Activated CD8-positive, alpha-beta T cell treated with anti-CD3 and anti-CD28 coated beads for 36 hours (primary cell): ENCODE measurements around the gene KMT2B. TPM values are rescaled to one million over a fixed set of nuclear protein-coding genes. Genes with fewer than 3 reads are reported as not detected.

Experiments used
- ATAC-seq: fragments of 200-7000 bp; cut with Tn5 transposase; one replicate; pipeline ENCODE4 v1.10.0; 2021; ENCODE audit warnings: mild to moderate bottlenecking, moderate library complexity
- CTCF ChIA-PET: fragments of 350-600 bp; sonication (Branson Sonifier 250); formaldehyde crosslinking; loops from one replicate; lab custom pipeline; 2021; ENCODE audit warnings: antibody characterized with exemption; lab: Charles Lee
- POLR2A ChIA-PET: fragments of 350-600 bp; sonication (Branson Sonifier 250); formaldehyde crosslinking; loops from one replicate; lab custom pipeline; 2021; ENCODE audit warnings: antibody characterized with exemption; lab: Charles Lee
- DNase-seq: peaks from one replicate; pipeline ENCODE4 v3.0.0-alpha.2; 2020
- H3K27ac Mint-ChIP-seq: one replicate; pipeline ENCODE4 v1.8.0; 2021; ENCODE audit warnings: mild to moderate bottlenecking, mixed read lengths
- H3K27me3 Mint-ChIP-seq: one replicate; pipeline ENCODE4 v1.8.0; 2021; ENCODE audit warnings: mixed read lengths
- H3K36me3 Mint-ChIP-seq: one replicate; pipeline ENCODE4 v1.8.0; 2021; ENCODE audit warnings: low read depth, mixed read lengths
- H3K4me1 Mint-ChIP-seq: one replicate; pipeline ENCODE4 v1.8.0; 2021; ENCODE audit warnings: low read depth, mixed read lengths
- H3K4me3 Mint-ChIP-seq: one replicate; pipeline ENCODE4 v1.8.0; 2021; ENCODE audit warnings: mild to moderate bottlenecking, moderate library complexity, mixed read lengths
- H3K9me3 Mint-ChIP-seq: one replicate; pipeline ENCODE4 v1.8.0; 2021; ENCODE audit warnings: mixed read lengths
- CTCF ChIP-seq: fragments of 200-600 bp; IDR thresholded peaks from one replicate; pipeline ENCODE4 v1.8.0; 2022; ENCODE audit warnings: antibody characterized with exemption, mild to moderate bottlenecking
- intact Hi-C: fragments of 100-400 bp; cut with micrococcal nuclease; formaldehyde crosslinking; loops from one replicate; pipeline ENCODE4 v1.10.0; 2022
- total RNA-seq, 2 experiments: library from RNA; stranded (reverse); gene quantifications; one replicate each; pipeline ENCODE4 v1.2.3, GENCODE V29; 2021

Gene KMT2B
- total RNA-seq, 2 experiments from 2014 or later, result 62.9 to 63.6 TPM

- no peak for TF ChIP-seq CTCF
- Mint-ChIP-seq H3K27me3 (no peaks in the 10 kb centered on the region), H3K4me3 (peak overlapping the region; percentile 87), H3K27ac (peak overlapping the region; percentile 25), H3K4me1 (peaks cover 22% of the 10 kb centered on the region), H3K36me3 (peaks cover 54% of the 10 kb centered on the region), H3K9me3 (no peaks in the 10 kb centered on the region)
- CTCF ChIA-PET, result interaction anchor here (1.2 to 3.1 kb wide), 5 partner anchors 9 to 80 kb away, joined by 3 to 18 read pairs (median 8); no protein-coding TSS in a partner anchor
- DNase-seq (no peak), ATAC-seq (no peak)
- POLR2A ChIA-PET, result interaction anchor here (1.1 to 5.2 kb wide), 13 partner anchors 7 to 89 kb away, joined by 3 to 64 read pairs (median 6); partner anchors contain the start of genes KMT2B and LIN37
- intact Hi-C loops, result loop anchor here (5.0 kb wide), 1 partner anchor 47 kb away; no protein-coding TSS in a partner anchor
These were observed 21.7 kb downstream of the KMT2B start for GRCh38 chr19:35739275-35740107.

- Mint-ChIP-seq H3K27ac (no peak overlapping the region), H3K36me3 (peaks cover 54% of the 10 kb centered on the region)
- ATAC-seq, result peak; percentile 4
These were observed 22.3 kb downstream of the KMT2B start for GRCh38 chr19:35740108-35740422.

GRCh38 chr19:35740423-35741202, 22.8 kb downstream of the KMT2B start:
- H3K27me3 Mint-ChIP-seq, result no peaks in the 10 kb centered on the region
- ChIA-PET POLR2A (interaction anchor here (0.8 to 5.2 kb wide), 17 partner anchors 8 to 128 kb away, joined by 3 to 64 read pairs (median 5); partner anchors contain the start of genes HAUS5, HSPB6, KMT2B and LIN37), CTCF (interaction anchor here (0.6 to 3.1 kb wide), 14 partner anchors 9 to 263 kb away, joined by 3 to 18 read pairs (median 3); no protein-coding TSS in a partner anchor)

More at GRCh38 chr19:35740108-35740422, 22.3 kb downstream of the KMT2B start:
- CTCF ChIA-PET, result interaction anchor here (0.8 to 3.1 kb wide), 11 partner anchors 9 to 80 kb away, joined by 3 to 18 read pairs (median 3); no protein-coding TSS in a partner anchor
- no peaks in the 10 kb centered on the region for H3K27me3 Mint-ChIP-seq
- intact Hi-C loops, result no loop called here
- peak overlapping the region; percentile 87 for H3K4me3 Mint-ChIP-seq
- no peak for TF ChIP-seq CTCF
- no peak for DNase-seq
- H3K9me3 Mint-ChIP-seq, result no peaks in the 10 kb centered on the region
- peaks cover 22% of the 10 kb centered on the region for H3K4me1 Mint-ChIP-seq
- POLR2A ChIA-PET, result interaction anchor here (0.8 to 5.2 kb wide), 15 partner anchors 8 to 89 kb away, joined by 3 to 64 read pairs (median 6); partner anchors contain the start of genes KMT2B and LIN37

GRCh38 chr19:35741203-35741515, 23.4 kb downstream of the KMT2B start:
- no peak for DNase-seq
- Mint-ChIP-seq H3K4me1 (peaks cover 29% of the 10 kb centered on the region), H3K27me3 (no peaks in the 10 kb centered on the region), H3K36me3 (peaks cover 54% of the 10 kb centered on the region), H3K4me3 (peak overlapping the region; percentile 87), H3K27ac (peak overlapping the region; percentile 96), H3K9me3 (no peaks in the 10 kb centered on the region)
- POLR2A ChIA-PET, result interaction anchor here (0.9 to 5.2 kb wide), 12 partner anchors 9 to 128 kb away, joined by 3 to 64 read pairs (median 6); partner anchors contain the start of genes HAUS5, HSPB6 and KMT2B
- CTCF ChIA-PET, result interaction anchor here (0.6 to 3.1 kb wide), 9 partner anchors 27 to 262 kb away, joined by 3 to 18 read pairs (median 5); no protein-coding TSS in a partner anchor
- intact Hi-C loops, result no loop called here
- peak; percentile 47 for TF ChIP-seq CTCF
- ATAC-seq, result no peak

More at GRCh38 chr19:35740423-35741202, 22.8 kb downstream of the KMT2B start:
- no peaks in the 10 kb centered on the region for H3K9me3 Mint-ChIP-seq
- TF ChIP-seq CTCF, result no peak
- DNase-seq (peak; percentile 99), ATAC-seq (peak; percentile 72)
- H3K4me3 Mint-ChIP-seq, result peak overlapping the region; percentile 87
- peaks cover 24% of the 10 kb centered on the region for H3K4me1 Mint-ChIP-seq
- peak overlapping the region; percentile 96 for H3K27ac Mint-ChIP-seq
- intact Hi-C loops, result no loop called here
- peaks cover 54% of the 10 kb centered on the region for H3K36me3 Mint-ChIP-seq
